Measurements from ENCODE around the gene IGLL5.

GRCh38 chr22:22891139-22891621 is 3.6 kb downstream of the IGLL5 start:
- TF ChIP-seq, protein P1, sequence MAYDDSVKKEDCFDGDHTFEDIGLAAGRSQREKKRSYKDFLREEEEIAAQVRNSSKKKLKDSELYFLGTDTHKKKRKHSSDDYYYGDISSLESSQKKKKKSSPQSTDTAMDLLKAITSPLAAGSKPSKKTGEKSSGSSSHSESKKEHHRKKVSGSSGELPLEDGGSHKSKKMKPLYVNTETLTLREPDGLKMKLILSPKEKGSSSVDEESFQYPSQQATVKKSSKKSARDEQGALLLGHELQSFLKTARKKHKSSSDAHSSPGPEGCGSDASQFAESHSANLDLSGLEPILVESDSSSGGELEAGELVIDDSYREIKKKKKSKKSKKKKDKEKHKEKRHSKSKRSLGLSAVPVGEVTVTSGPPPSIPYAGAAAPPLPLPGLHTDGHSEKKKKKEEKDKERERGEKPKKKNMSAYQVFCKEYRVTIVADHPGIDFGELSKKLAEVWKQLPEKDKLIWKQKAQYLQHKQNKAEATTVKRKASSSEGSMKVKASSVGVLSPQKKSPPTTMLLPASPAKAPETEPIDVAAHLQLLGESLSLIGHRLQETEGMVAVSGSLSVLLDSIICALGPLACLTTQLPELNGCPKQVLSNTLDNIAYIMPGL (CRISPR knock-in tag; IDR thresholded peaks at IDR 0.05; ENCODE audit: borderline replicate concordance) = no peak
- TF ChIP-seq CTCF (IDR thresholded peaks at IDR 0.05) (no peak), USF2 (IDR thresholded peaks at IDR 0.05) (no peak), FOXS1 (CRISPR knock-in tag; IDR thresholded peaks at IDR 0.05) (no peak), POLR2A (IDR thresholded peaks at IDR 0.05; ENCODE audit: low read length) (no peak), JUN (IDR thresholded peaks at IDR 0.05) (no peak), ZSCAN20 (CRISPR knock-in tag; IDR thresholded peaks at IDR 0.05) (no peak), EHMT2 (IDR thresholded peaks at IDR 0.05; ENCODE audit: low read depth) (no peak), MAFK (IDR thresholded peaks at IDR 0.05; ENCODE audit: partially characterized antibody) (no peak), CHD4 (IDR thresholded peaks at IDR 0.05; ENCODE audit: borderline replicate concordance) (no peak), NR3C1 (IDR thresholded peaks at IDR 0.05) (no peak), GATA3 (IDR thresholded peaks at IDR 0.05; ENCODE audit: borderline replicate concordance) (no peak)
- TF ChIP-seq, protein P2, sequence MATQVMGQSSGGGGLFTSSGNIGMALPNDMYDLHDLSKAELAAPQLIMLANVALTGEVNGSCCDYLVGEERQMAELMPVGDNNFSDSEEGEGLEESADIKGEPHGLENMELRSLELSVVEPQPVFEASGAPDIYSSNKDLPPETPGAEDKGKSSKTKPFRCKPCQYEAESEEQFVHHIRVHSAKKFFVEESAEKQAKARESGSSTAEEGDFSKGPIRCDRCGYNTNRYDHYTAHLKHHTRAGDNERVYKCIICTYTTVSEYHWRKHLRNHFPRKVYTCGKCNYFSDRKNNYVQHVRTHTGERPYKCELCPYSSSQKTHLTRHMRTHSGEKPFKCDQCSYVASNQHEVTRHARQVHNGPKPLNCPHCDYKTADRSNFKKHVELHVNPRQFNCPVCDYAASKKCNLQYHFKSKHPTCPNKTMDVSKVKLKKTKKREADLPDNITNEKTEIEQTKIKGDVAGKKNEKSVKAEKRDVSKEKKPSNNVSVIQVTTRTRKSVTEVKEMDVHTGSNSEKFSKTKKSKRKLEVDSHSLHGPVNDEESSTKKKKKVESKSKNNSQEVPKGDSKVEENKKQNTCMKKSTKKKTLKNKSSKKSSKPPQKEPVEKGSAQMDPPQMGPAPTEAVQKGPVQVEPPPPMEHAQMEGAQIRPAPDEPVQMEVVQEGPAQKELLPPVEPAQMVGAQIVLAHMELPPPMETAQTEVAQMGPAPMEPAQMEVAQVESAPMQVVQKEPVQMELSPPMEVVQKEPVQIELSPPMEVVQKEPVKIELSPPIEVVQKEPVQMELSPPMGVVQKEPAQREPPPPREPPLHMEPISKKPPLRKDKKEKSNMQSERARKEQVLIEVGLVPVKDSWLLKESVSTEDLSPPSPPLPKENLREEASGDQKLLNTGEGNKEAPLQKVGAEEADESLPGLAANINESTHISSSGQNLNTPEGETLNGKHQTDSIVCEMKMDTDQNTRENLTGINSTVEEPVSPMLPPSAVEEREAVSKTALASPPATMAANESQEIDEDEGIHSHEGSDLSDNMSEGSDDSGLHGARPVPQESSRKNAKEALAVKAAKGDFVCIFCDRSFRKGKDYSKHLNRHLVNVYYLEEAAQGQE (IDR thresholded peaks at IDR 0.05) = no peak

Measured in A549 (cell line).